ENCODE measurements around the gene LAMB4.
A peak's percentile ranks its signal among the peaks of the same experiment; 100 is the strongest.

LAMB4 gene, protein sequence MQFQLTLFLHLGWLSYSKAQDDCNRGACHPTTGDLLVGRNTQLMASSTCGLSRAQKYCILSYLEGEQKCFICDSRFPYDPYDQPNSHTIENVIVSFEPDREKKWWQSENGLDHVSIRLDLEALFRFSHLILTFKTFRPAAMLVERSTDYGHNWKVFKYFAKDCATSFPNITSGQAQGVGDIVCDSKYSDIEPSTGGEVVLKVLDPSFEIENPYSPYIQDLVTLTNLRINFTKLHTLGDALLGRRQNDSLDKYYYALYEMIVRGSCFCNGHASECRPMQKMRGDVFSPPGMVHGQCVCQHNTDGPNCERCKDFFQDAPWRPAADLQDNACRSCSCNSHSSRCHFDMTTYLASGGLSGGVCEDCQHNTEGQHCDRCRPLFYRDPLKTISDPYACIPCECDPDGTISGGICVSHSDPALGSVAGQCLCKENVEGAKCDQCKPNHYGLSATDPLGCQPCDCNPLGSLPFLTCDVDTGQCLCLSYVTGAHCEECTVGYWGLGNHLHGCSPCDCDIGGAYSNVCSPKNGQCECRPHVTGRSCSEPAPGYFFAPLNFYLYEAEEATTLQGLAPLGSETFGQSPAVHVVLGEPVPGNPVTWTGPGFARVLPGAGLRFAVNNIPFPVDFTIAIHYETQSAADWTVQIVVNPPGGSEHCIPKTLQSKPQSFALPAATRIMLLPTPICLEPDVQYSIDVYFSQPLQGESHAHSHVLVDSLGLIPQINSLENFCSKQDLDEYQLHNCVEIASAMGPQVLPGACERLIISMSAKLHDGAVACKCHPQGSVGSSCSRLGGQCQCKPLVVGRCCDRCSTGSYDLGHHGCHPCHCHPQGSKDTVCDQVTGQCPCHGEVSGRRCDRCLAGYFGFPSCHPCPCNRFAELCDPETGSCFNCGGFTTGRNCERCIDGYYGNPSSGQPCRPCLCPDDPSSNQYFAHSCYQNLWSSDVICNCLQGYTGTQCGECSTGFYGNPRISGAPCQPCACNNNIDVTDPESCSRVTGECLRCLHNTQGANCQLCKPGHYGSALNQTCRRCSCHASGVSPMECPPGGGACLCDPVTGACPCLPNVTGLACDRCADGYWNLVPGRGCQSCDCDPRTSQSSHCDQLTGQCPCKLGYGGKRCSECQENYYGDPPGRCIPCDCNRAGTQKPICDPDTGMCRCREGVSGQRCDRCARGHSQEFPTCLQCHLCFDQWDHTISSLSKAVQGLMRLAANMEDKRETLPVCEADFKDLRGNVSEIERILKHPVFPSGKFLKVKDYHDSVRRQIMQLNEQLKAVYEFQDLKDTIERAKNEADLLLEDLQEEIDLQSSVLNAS (N-terminal part only)

GRCh38 chr7:108130261-108130660 is at the start of gene LAMB4:
LAMB4 (minus strand) TSS chr7:108130361; CDS start chr7:108123164, 7,197 bp downstream.
- no peak for DNase-seq (ENCODE audit: low spot score)

DNA sequence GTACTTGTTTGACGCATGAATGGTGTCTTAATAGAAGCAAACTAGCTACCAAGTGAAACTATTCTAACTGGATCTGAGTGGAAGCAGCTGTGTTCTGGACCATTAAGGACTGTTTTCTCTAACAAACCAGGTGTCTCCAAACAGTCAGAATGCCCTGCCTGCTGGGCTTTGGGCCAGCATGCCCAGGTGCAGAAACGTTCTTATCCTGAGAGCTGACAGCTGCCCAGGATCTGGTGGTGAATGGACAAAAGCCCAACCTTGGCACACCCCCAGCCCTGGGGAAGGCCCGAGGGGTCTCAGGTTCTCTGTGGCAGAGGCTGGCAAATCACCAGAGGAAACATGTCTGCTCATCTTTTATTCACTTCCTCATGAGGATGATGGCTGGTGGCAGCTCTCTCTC is 48.2 kb upstream of the LAMB4 start:
- no peak for DNase-seq (ENCODE audit: low spot score)

- no peak for DNase-seq (ENCODE audit: low spot score)
Observed at GRCh38 chr7:108171164-108171563, 41.0 kb upstream of the LAMB4 start.

- no peak for DNase-seq (ENCODE audit: low spot score)
Observed at GRCh38 chr7:108170251-108170650, 40.1 kb upstream of the LAMB4 start.

GRCh38 chr7:108167460-108167859 is 37.3 kb upstream of the LAMB4 start:
- DNase-seq (ENCODE audit: low spot score): no peak

DNA sequence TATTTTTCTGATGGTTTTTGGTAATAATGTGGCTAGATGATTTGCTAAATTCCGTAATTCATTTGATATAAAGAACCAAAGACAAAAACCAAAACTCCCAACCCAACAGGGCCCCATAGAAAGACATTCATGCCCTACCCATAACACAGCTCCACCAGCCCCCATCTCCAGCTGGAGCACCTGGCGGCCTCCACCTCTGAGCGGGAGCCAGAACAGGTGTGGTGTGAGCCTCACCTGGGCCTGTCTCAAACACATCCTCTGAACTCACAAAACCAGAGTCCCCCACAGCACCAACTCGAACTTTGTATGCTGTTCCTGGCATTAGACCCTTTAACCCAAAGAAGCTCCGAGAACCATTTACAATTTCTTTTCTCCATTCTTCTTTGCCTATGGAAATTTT is 36.5 kb upstream of the LAMB4 start:
- DNase-seq (ENCODE audit: low spot score): no peak

GRCh38 chr7:108165723-108166122 is 35.6 kb upstream of the LAMB4 start:
- no peak for DNase-seq (ENCODE audit: low spot score)

DNA sequence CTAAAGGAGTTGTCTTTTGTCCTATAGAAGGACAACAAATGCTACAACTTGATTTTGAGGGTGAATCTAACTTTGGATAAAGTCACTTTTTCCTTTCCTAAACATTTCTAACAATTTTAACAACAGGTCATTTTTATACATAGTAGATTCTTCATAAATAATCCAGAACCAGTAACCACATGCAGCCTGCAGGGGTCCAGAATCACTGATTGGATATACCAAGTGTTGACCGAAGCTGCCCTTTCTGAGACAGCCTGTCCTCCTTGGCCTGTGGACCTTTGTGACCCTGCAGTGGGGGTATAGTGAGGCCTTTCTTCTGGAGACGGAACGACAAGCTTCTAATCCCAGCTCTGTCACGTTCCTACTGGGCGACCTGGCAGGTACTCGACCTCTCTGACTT is 34.8 kb upstream of the LAMB4 start:
- no peak for DNase-seq (ENCODE audit: low spot score)

DNA sequence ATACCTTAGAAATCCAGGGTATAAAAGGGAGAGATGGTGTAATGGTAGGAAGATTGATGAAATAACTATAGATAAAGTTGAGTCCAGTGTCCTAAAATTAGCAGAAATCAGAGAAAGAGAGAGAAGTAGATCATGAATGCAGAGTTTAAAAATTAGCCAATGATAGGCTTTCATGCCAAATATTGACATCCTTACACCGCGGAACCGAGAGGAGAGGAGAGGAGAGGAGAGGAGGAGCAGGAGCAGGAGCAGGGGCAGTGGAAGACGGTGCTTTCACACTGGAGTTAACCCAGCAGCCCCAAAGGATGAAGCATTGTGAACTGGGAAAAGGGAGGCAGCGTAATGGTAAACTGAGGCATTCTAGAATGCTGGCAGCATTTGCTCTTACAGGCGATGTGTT is 34.2 kb upstream of the LAMB4 start:
- DNase-seq (ENCODE audit: low spot score): no peak

DNA sequence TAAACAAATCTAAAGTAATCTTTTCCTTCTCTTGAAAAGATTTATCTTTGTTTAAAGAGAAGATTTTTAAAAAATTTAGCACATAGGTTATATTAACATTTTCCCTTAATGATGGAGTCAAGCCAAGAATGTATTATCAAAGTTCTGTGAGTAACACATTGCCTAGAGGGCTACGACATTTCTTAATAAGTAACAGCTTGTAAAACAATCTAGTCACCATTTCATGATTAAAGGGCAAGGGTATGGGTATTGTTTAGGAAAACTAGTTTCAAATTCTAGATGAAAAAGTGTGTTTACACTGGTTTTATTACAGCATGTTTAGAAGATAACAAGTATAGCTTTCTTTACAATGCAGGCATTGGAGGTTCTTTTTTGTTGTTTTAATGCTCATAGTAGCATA is 28.6 kb upstream of the LAMB4 start:
- DNase-seq (ENCODE audit: low spot score): no peak

DNA sequence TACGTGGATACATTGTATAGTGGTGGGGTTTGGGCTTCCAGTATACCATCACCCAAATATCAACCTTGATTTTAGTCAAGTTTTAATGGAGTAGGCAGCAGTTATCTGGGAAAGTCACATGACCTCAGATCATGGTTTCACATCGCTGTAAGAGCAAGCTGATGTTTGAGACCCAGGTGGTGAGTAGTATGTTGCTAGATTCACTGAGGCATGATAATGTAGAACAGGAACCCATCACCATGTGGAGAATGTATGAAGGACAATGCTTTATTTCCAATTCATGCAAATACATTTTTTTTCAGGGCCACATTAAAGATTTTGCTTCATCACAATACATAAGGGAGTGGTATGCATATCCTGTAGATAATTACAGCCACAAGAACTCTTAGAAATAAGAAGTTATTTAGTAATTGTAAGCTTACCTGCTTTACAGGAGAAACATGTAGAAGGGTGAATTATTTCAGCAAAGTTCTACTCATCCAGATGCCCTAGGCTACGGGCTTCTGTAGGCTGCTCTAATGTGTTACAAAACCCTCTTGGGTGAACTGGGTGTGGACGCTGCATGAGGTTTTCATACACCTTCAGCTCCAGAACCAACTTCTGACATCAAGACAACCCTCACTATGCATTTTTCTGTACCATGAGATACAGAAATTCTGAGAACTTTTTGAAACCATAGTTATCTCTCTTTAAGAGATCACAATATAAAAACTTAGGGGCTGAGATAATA is 27.6 kb upstream of the LAMB4 start:
- DNase-seq (ENCODE audit: low spot score): no peak

DNA sequence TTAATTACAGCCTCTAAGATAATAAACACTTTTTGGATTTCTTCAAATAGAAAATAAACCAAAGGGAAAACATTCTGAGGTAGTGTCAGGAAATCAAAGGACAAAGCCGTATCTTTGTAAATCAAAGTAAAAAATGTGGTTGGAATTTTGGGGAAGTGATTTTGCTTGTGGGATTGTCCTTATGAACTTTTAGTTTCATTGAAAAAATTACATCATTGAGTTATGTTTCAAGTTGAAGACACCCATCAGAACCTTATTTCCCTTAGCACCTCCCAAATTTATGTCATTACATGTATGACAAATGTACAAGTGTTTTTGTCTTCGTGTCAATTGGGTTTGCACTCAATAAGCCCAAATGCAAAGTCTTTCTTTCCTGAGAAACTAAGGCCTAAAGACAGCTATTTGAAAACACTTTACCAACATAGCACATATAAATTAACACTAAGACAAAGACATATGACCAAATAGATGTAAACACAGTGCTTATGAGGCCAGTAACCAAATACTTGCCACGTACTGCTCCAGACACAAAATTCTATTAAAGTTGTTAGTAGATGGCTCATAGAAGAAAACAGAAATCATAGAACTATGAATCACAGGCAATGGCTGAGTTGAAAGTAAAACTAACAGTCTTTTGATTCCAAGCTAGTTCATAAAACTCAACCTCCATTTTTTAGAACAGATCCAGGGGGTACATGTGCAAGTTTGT is 26.9 kb upstream of the LAMB4 start:
- DNase-seq (ENCODE audit: low spot score): no peak

- no peak for DNase-seq (ENCODE audit: low spot score)
Observed at GRCh38 chr7:108152198-108152597, 22.0 kb upstream of the LAMB4 start.

- DNase-seq (ENCODE audit: low spot score): no peak
Observed at GRCh38 chr7:108149908-108150307, 19.7 kb upstream of the LAMB4 start.

- no peak for DNase-seq (ENCODE audit: low spot score)
Observed at GRCh38 chr7:108149119-108149518, 19.0 kb upstream of the LAMB4 start.

- DNase-seq (ENCODE audit: low spot score): no peak
Observed at GRCh38 chr7:108147031-108147563, 16.9 kb upstream of the LAMB4 start.

GRCh38 chr7:108146070-108146842 is 16.1 kb upstream of the LAMB4 start:
- DNase-seq (ENCODE audit: low spot score): peak; percentile 12

DNA sequence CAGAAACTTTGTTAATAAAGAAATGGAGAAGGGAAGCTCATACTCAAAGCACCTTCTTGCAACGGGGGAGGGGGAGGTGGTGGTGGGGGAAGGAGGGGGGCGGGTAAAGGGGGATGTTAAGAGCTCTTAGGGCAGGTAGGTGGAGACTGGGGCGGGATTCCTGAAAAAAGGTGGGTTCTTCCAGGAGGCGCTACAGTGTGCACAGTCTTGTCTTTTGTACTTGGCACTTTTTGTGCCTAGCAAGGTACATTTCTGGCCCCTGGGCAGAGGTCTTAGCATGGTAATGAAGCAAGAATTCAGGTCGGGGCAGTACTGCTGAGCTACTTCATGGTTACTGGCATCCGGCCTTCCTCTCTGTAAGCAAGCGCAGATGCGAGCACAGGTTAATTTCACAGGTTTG is 15.2 kb upstream of the LAMB4 start:
- no peak for DNase-seq (ENCODE audit: low spot score)

- no peak for DNase-seq (ENCODE audit: low spot score)
Observed at GRCh38 chr7:108144931-108145330, 14.8 kb upstream of the LAMB4 start.

Measured in hematopoietic multipotent progenitor cell treated with erythropoietin and hydrocortisone succinate and interleukin-3 and kit ligand, for 17 days (in vitro differentiated cells).